Stimulated activated effector memory CD8-positive, alpha-beta T cell treated with anti-CD3 and anti-CD28 coated beads, Interleukin-12 subunit alpha, Interleukin-12 subunit beta, amount 100 ng/mL, for 72 hours (primary cell): ENCODE data around the gene CRB1.

Experiments used
- ATAC-seq: fragments of 150-1000 bp; cut with Tn5 transposase; 2 replicates; pipeline ENCODE4 v1.10.0; 2021
- DNase-seq, 2 donors: peaks; one replicate each; pipeline ENCODE4 v3.0.0; 2021 to 2022; ENCODE audit warnings: low spot score in 2 of 2
- H3K27ac Mint-ChIP-seq: one replicate; pipeline ENCODE4 v1.8.0; 2022; ENCODE audit warnings: mild to moderate bottlenecking, mixed read lengths
- H3K36me3 Mint-ChIP-seq: one replicate; pipeline ENCODE4 v1.8.0; 2022; ENCODE audit warnings: mild to moderate bottlenecking, mixed read lengths
- H3K4me1 Mint-ChIP-seq: one replicate; pipeline ENCODE4 v1.8.0; 2022; ENCODE audit warnings: mixed read lengths
- H3K4me3 Mint-ChIP-seq: one replicate; pipeline ENCODE4 v1.8.0; 2022; ENCODE audit warnings: mild to moderate bottlenecking, mixed read lengths
- H3K9me3 Mint-ChIP-seq: one replicate; pipeline ENCODE4 v1.8.0; 2022; ENCODE audit warnings: mixed read lengths

The CRB1 gene

GRCh38 chr1:197277166-197277565, 9.1 kb downstream of the CRB1 start:
- DNase-seq (no peak), ATAC-seq (no peak)
- H3K9me3 Mint-ChIP-seq: no peaks in the 10 kb centered on the region
- no peaks in the 10 kb centered on the region for H3K36me3 Mint-ChIP-seq
- no peak overlapping the region for H3K27ac Mint-ChIP-seq
- H3K4me1 Mint-ChIP-seq: peaks cover 6% of the 10 kb centered on the region
- H3K4me3 Mint-ChIP-seq: no peak overlapping the region

GRCh38 chr1:197284325-197284724, 16.3 kb downstream of the CRB1 start:
- ATAC-seq (no peak), DNase-seq (no peak)

DNA sequence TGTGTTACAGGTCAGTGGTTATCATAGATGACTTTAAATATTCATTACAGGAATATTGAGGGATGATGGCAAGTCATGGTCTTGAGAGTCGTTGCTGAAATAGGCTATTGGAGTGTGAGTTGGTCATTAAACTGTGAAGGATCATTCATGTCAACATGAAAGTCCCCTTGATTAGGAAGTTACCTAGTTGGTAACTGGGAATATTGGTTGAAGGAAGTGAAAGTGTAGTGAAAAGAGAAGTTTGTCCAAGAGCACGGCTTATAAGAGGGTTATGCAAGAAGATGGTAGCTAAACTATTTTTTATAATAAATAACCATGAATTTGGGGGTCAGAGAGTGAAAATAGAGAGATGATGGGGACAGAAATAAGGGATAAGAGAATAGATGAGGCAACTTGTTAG, 16.9 kb downstream of the CRB1 start:
- DNase-seq: no peak
- no peak for ATAC-seq
- Mint-ChIP-seq H3K4me1 (no peaks in the 10 kb centered on the region), H3K27ac (no peak overlapping the region), H3K4me3 (no peak overlapping the region), H3K9me3 (no peaks in the 10 kb centered on the region), H3K36me3 (no peaks in the 10 kb centered on the region)

More at GRCh38 chr1:197284325-197284724, 16.3 kb downstream of the CRB1 start:
- Mint-ChIP-seq H3K27ac (no peak overlapping the region), H3K4me3 (no peak overlapping the region), H3K9me3 (no peaks in the 10 kb centered on the region), H3K4me1 (no peaks in the 10 kb centered on the region), H3K36me3 (no peaks in the 10 kb centered on the region)

DNA sequence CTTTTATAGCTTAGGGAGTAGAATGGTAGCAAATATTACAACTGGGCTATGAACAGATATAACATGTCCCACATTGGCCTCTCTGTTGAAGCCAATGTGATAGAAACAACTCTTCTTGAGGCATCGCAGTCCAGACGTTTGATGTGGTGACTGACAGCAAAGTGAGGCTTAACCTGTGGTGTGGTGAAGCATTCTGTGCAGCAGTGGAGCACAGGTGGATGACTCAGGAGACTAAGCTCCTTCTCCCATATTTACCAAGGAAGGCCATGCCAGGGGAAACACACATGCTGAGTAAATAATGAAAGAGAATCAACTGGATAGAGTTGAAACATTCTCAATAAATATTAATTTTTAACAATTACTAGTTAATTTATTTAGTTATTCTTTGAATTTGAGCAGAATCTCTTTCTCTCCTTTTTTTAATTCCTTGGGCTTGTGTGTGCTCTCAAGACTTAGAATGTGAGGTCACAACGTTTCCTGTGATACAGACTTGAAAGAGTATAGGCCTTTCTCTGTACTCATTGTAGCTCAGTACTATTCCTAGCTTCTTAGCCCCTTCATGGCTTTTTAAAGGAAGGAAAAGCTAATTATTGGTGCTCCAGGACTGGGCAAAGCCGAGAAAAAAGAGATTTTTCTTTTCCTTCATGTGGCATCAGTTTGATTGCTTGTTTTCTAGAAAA, 17.6 kb downstream of the CRB1 start:
- DNase-seq (no peak), ATAC-seq (no peak)
- no peak overlapping the region for H3K27ac Mint-ChIP-seq
- H3K4me1 Mint-ChIP-seq: no peaks in the 10 kb centered on the region
- H3K4me3 Mint-ChIP-seq: no peak overlapping the region
- H3K9me3 Mint-ChIP-seq: no peaks in the 10 kb centered on the region
- no peaks in the 10 kb centered on the region for H3K36me3 Mint-ChIP-seq

- Mint-ChIP-seq H3K4me3 (no peak overlapping the region), H3K27ac (no peak overlapping the region), H3K36me3 (no peaks in the 10 kb centered on the region), H3K4me1 (no peaks in the 10 kb centered on the region), H3K9me3 (no peaks in the 10 kb centered on the region)
- DNase-seq (no peak), ATAC-seq (no peak)
Observed at GRCh38 chr1:197286634-197287033, 18.6 kb downstream of the CRB1 start.

- no peak overlapping the region for H3K4me3 Mint-ChIP-seq
- H3K27ac Mint-ChIP-seq: no peak overlapping the region
- H3K9me3 Mint-ChIP-seq: no peaks in the 10 kb centered on the region
- no peaks in the 10 kb centered on the region for H3K4me1 Mint-ChIP-seq
- DNase-seq: no peak
- no peak for ATAC-seq
- H3K36me3 Mint-ChIP-seq: no peaks in the 10 kb centered on the region
Observed at GRCh38 chr1:197287863-197288262, 19.8 kb downstream of the CRB1 start.

- no peaks in the 10 kb centered on the region for H3K36me3 Mint-ChIP-seq
- DNase-seq (no peak), ATAC-seq (no peak)
- no peaks in the 10 kb centered on the region for H3K4me1 Mint-ChIP-seq
- H3K4me3 Mint-ChIP-seq: no peak overlapping the region
- H3K27ac Mint-ChIP-seq: no peak overlapping the region
- H3K9me3 Mint-ChIP-seq: no peaks in the 10 kb centered on the region
Observed at GRCh38 chr1:197302775-197303174, 34.7 kb downstream of the CRB1 start.

GRCh38 chr1:197303463-197303862, 35.4 kb downstream of the CRB1 start:
- no peaks in the 10 kb centered on the region for H3K4me1 Mint-ChIP-seq
- no peak overlapping the region for H3K4me3 Mint-ChIP-seq
- H3K27ac Mint-ChIP-seq: no peak overlapping the region
- ATAC-seq (no peak), DNase-seq (no peak)
- H3K36me3 Mint-ChIP-seq: no peaks in the 10 kb centered on the region
- H3K9me3 Mint-ChIP-seq: no peaks in the 10 kb centered on the region

GRCh38 chr1:197304638-197305200, 36.7 kb downstream of the CRB1 start:
- Mint-ChIP-seq H3K27ac (no peak overlapping the region), H3K4me3 (no peak overlapping the region), H3K36me3 (no peaks in the 10 kb centered on the region), H3K4me1 (no peaks in the 10 kb centered on the region), H3K9me3 (no peaks in the 10 kb centered on the region)
- ATAC-seq (no peak), DNase-seq (no peak)

DNA sequence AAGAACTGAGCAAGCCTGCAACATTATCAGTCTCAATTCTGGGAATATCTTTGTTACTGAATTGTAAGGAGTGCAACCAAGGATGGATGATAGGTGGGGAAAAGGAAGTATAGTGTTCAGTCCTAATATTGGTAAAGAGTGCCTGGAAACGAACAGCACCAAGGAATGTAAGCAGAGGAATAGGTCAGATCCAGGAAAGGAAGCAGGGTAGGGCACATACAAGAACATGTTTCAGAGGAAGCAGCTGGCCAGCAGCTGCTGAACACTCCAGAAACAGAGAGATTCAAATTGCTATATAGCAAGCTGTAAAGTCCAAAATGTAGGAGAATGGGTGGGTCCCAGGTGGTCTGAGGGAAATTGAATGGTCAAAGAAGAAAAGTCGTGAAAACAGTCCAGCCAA, 37.9 kb downstream of the CRB1 start:
- H3K9me3 Mint-ChIP-seq: no peaks in the 10 kb centered on the region
- ATAC-seq: no peak
- no peak for DNase-seq
- no peaks in the 10 kb centered on the region for H3K4me1 Mint-ChIP-seq
- no peak overlapping the region for H3K4me3 Mint-ChIP-seq
- H3K36me3 Mint-ChIP-seq: no peaks in the 10 kb centered on the region
- no peak overlapping the region for H3K27ac Mint-ChIP-seq

DNA sequence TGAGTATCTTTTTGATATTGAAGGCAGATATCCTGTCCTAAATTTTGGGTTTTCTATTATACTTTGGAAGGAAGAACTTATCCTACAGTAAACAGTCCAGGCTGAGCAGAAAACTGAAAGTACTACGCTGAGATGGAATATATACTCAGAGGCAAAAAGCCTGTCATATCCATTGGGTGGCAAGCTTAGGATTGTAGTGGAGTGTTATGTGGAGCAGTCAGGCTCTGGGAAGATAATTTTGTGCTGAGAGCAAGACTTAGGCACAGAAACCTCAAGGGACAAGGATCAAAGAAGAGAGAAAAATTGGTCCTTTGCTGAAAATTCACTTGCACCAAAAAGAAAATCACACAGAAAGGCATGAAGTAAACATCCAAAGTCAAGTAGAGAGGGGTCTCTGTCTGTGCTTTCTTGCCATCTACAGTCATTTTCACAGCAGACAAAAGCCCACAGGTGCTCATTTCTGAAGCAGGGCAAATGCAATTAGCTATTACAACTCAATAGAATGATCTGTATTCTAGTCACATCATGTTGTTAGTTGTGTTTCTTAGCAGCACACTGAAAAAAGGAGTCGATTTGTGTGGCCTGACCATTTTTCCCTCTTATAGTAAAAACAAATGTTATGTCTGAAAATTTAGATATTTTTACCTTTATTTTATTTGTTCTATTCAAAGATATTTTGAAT, 38.5 kb downstream of the CRB1 start:
- H3K9me3 Mint-ChIP-seq: no peaks in the 10 kb centered on the region
- no peak for ATAC-seq

DNA sequence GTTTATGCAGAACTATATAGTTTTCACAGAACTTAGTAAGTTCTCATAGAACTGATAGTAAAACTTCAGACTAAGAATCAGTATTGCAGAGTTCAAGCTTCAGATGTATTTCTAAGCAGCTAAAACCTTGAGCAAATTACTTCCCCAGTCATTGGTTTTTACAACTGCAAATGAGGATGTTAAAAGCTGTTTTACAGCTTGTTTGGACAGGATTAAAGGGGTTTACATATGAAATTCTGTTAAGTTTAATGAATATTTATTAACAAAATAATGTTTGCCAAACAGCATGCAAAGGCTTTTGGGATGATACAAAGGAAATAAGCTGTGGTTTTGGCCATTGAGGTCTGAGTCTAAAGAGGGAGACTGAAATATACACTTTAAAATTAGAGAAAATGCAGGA, 39.1 kb downstream of the CRB1 start:
- H3K9me3 Mint-ChIP-seq: no peaks in the 10 kb centered on the region
- no peak overlapping the region for H3K4me3 Mint-ChIP-seq
- no peak for DNase-seq
- H3K36me3 Mint-ChIP-seq: no peaks in the 10 kb centered on the region
- H3K4me1 Mint-ChIP-seq: no peaks in the 10 kb centered on the region
- no peak for ATAC-seq
- H3K27ac Mint-ChIP-seq: no peak overlapping the region

More for the DNA sequence above, 38.5 kb downstream of the CRB1 start:
- DNase-seq: no peak
- Mint-ChIP-seq H3K4me1 (no peaks in the 10 kb centered on the region), H3K27ac (no peak overlapping the region), H3K4me3 (no peak overlapping the region), H3K36me3 (no peaks in the 10 kb centered on the region)

DNA sequence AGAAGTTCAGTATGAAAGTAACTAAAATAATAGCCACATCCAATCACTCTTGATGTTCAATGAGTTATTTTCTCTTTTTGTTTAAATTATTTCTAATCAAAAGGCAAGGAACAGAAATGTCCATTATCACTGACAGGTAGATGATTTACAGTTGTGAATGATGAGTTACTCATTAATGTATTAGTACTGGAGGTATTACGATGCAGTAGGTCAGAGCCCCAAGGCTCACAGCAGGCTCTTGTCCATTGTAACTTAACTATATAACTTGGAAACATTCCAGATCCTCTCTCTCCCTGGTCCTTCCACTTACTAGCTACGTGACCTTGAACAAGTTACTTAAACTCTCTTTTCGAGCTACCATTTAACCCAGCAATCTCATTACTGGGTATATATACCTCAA, 39.5 kb downstream of the CRB1 start:
- Mint-ChIP-seq H3K27ac (no peak overlapping the region), H3K4me1 (no peaks in the 10 kb centered on the region), H3K36me3 (no peaks in the 10 kb centered on the region), H3K9me3 (no peaks in the 10 kb centered on the region), H3K4me3 (no peak overlapping the region)
- ATAC-seq: no peak
- no peak for DNase-seq

DNA sequence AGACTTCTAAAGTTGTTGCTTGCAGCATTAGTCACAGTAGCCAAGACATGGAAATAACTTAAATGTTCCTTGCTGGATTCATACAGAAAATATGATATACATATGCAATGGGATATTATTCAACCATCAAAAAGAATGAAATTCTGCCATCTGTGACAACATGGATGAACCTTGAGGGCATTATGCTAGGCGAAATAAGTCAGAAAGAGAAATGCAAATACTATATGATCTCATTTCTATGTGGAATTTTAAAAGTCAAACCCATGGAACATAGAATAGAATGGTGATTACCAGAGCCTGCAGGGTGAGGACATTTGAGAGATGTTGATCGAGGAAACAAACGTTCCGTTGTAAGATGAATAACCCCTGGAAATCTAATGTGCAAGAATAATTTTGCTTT, 43.0 kb downstream of the CRB1 start:
- ATAC-seq: no peak
- DNase-seq: no peak
- H3K27ac Mint-ChIP-seq: no peak overlapping the region
- H3K4me1 Mint-ChIP-seq: no peaks in the 10 kb centered on the region
- no peak overlapping the region for H3K4me3 Mint-ChIP-seq
- H3K9me3 Mint-ChIP-seq: no peaks in the 10 kb centered on the region
- H3K36me3 Mint-ChIP-seq: no peaks in the 10 kb centered on the region

DNA sequence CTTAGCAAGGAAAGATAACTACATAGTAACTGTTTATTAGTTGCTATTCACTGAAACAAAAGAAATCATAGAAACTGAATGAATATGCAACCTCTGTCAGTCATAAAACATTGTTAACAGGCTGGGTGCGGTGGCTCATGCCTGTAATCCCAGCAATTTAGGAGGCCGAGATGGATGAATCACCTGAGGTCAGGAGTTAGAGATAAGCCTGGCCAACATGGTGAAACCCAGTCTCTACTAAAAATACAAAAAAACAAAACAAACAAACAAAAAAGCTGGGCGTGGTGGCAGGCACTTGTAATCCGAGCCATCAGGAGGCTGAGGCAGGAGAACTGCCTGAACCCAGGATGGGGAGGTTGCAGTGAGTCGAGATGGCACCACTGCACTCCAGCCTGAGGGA, 44.1 kb downstream of the CRB1 start:
- no peak overlapping the region for H3K4me3 Mint-ChIP-seq
- H3K9me3 Mint-ChIP-seq: no peaks in the 10 kb centered on the region
- no peaks in the 10 kb centered on the region for H3K4me1 Mint-ChIP-seq
- H3K27ac Mint-ChIP-seq: no peak overlapping the region
- no peaks in the 10 kb centered on the region for H3K36me3 Mint-ChIP-seq
- DNase-seq: no peak
- no peak for ATAC-seq

GRCh38 chr1:197313713-197314112, 45.7 kb downstream of the CRB1 start:
- ATAC-seq (no peak), DNase-seq (no peak)
- no peaks in the 10 kb centered on the region for H3K9me3 Mint-ChIP-seq
- H3K36me3 Mint-ChIP-seq: no peaks in the 10 kb centered on the region
- H3K4me1 Mint-ChIP-seq: no peaks in the 10 kb centered on the region
- H3K4me3 Mint-ChIP-seq: no peak overlapping the region
- H3K27ac Mint-ChIP-seq: no peak overlapping the region
